Measurements from ENCODE around the gene TBL1Y.

DNA sequence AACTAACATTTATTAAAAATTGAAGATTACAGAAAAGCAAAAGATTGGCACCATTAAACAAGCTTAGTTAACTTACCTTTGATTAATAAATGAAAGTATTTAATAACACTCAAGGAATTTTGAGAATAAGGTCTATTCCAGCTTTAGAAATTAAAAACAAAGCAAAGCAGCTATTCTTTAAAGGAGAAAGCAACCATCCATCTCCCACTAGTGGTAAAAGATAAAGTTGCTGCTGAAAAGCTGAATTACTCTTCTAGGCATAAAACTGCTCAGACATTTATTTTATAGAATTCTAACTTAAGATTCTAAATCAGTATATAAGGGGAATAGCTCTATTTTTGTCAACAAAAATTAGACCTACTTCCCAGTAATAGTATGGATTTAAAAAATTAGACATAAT, 37.2 kb downstream of the TBL1Y start:
- TF ChIP-seq POLR2AphosphoS5 (IDR thresholded peaks at IDR 0.05; ENCODE audit: low read depth, low read length): no peak
- no peak for TF ChIP-seq POLR2A (IDR thresholded peaks at IDR 0.05; ENCODE audit: low read depth, low read length)
- no peak for TF ChIP-seq TAF1 (IDR thresholded peaks at IDR 0.05; ENCODE audit: borderline replicate concordance, low read depth, low read length)

All from GM12892 (cell line).